GM12878 (cell line): ENCODE measurements around the gene CYP1B1. TPM values are rescaled to one million over a fixed set of nuclear protein-coding genes. Genes with fewer than 3 reads are reported as not detected.

ENCODE experiments used
- ATAC-seq: fragments of 200-7000 bp; cut with Tn5 transposase; 3 replicates; pipeline ENCODE4 v1.9.1; 2020; ENCODE audit warnings: mild to moderate bottlenecking, moderate library complexity
- BruUV-seq: library from RNA; stranded (reverse); fragments of 400-500 nt; replicated peaks from 2 replicates; lab custom pipeline; 2021; lab: Mats Ljungman, UMichigan
- CTCF ChIA-PET: fragments of 300-600 bp; sonication (Branson Sonifier 250); formaldehyde crosslinking; extraction: SDS; loops from one replicate; lab custom pipeline; 2021; ENCODE audit warnings: inconsistent platforms; lab: Yijun Ruan, JAX
- POLR2A ChIA-PET: fragments of 350-600 bp; formaldehyde crosslinking; extraction: SDS; loops from one replicate; lab custom pipeline; 2021; ENCODE audit warnings: inconsistent platforms; lab: Charles Lee
- RAD21 ChIA-PET: fragments of 300-600 bp; sonication (Branson Sonifier 250); formaldehyde crosslinking; loops from one replicate; lab custom pipeline; 2023; ENCODE audit warnings: antibody characterized with exemption; ENCODE audit not compliant: unreplicated experiment; lab: Charles Lee
- SMC1A ChIA-PET: fragments of 300-600 bp; sonication (Branson Sonifier 250); formaldehyde crosslinking; loops from one replicate; lab custom pipeline; 2023; ENCODE audit not compliant: unreplicated experiment, uncharacterized antibody; lab: Charles Lee
- DNase-seq: peaks from one replicate; pipeline ENCODE4 v3.0.0-alpha.2; 2011; ENCODE audit warnings: low read depth, low spot score
- FAIRE-seq: peaks from 3 replicates; lab custom pipeline; 2011; peaks lifted over from hg19 to GRCh38; lab: Jason Lieb, UNC
- H2AFZ ChIP-seq: 2 replicates; pipeline ENCODE4 v1.6.0; 2011; ENCODE audit warnings: low read depth, low read length, control low read depth; ENCODE audit not compliant: control insufficient read depth
- H3K27ac ChIP-seq: 2 replicates; pipeline ENCODE4 v1.5.1; 2011; ENCODE audit warnings: control low read depth; ENCODE audit not compliant: control insufficient read depth, insufficient read depth
- H3K27me3 ChIP-seq, 2 experiments: replicated peaks in 1 of 2; 2 replicates each; pipeline versions ENCODE4 v1.6.0 to v1.6.1; 2011; ENCODE audit warnings: low read length in 1 of 2; ENCODE audit not compliant: control insufficient read depth in 2 of 2, insufficient read depth in 2 of 2
- H3K36me3 ChIP-seq, 2 experiments: 2 replicates each; pipeline ENCODE4 v1.5.1; 2011; ENCODE audit warnings: low read length in 1 of 2; ENCODE audit not compliant: control insufficient read depth in 2 of 2, insufficient read depth in 2 of 2
- H3K4me1 ChIP-seq: 2 replicates; pipeline ENCODE4 v1.6.1; 2011; ENCODE audit warnings: mild to moderate bottlenecking, low read length, moderate library complexity, mixed read lengths; ENCODE audit not compliant: control insufficient read depth, insufficient read depth
- H3K4me2 ChIP-seq: 2 replicates; pipeline ENCODE4 v1.6.0; 2011; ENCODE audit warnings: control low read depth; ENCODE audit not compliant: control insufficient read depth, insufficient read depth
- H3K4me3 ChIP-seq: fragments of 200-600 bp; sonication (generic); 2 replicates; pipeline ENCODE4 v1.5.1; 2016
- H3K79me2 ChIP-seq: 2 replicates; pipeline ENCODE4 v1.6.0; 2011; ENCODE audit warnings: low read length; ENCODE audit not compliant: control insufficient read depth, insufficient read depth
- H3K9ac ChIP-seq: 2 replicates; pipeline ENCODE4 v1.8.0; 2011; ENCODE audit warnings: low read length, control low read depth, mixed read lengths; ENCODE audit not compliant: control insufficient read depth, insufficient read depth
- H3K9me3 ChIP-seq: replicated peaks from 3 replicates; pipeline ENCODE4 v1.5.1; 2011; ENCODE audit warnings: mild to moderate bottlenecking, low read length; ENCODE audit not compliant: control insufficient read depth, insufficient read depth
- H4K20me1 ChIP-seq: 2 replicates; pipeline ENCODE4 v1.6.0; 2011; ENCODE audit not compliant: control insufficient read depth, insufficient read depth
- BACH1 ChIP-seq: fragments of 450-650 bp; IDR thresholded peaks from 2 replicates; pipeline ENCODE4 v1.6.1; 2017; ENCODE audit warnings: mild to moderate bottlenecking, borderline replicate concordance
- BCL3 ChIP-seq: IDR thresholded peaks from 2 replicates; pipeline ENCODE4 v1.6.1; 2011; ENCODE audit warnings: borderline replicate concordance, low read depth, mild to moderate bottlenecking, moderate library complexity, low read length; ENCODE audit not compliant: insufficient read depth, poor library complexity, severe bottlenecking
- GABPA ChIP-seq: IDR thresholded peaks from 2 replicates; pipeline ENCODE4 v1.6.1; 2014; ENCODE audit warnings: antibody characterized with exemption, low read depth, mild to moderate bottlenecking, inconsistent platforms
- HCFC1 ChIP-seq: fragments of 150-350 bp; IDR thresholded peaks from 2 replicates; pipeline ENCODE4 v1.6.1; 2014; ENCODE audit warnings: low read length
- HDAC2 ChIP-seq: fragments of 200-600 bp; sonication (generic); IDR thresholded peaks from 2 replicates; pipeline ENCODE4 v1.6.1; 2017
- JUNB ChIP-seq: IDR thresholded peaks from 2 replicates; pipeline ENCODE4 v1.6.1; 2016; ENCODE audit warnings: antibody characterized with exemption, mild to moderate bottlenecking
- NRF1 ChIP-seq: conservative IDR thresholded peaks from 2 replicates; pipeline ENCODE4 v1.6.1; 2011; ENCODE audit warnings: mild to moderate bottlenecking, low read depth, low read length, improper control_type of control experiment
- PAX5 ChIP-seq: IDR thresholded peaks from 2 replicates; pipeline ENCODE4 v1.6.1; 2011; ENCODE audit warnings: low read depth, low read length, borderline replicate concordance
- RAD21 ChIP-seq: IDR thresholded peaks from 2 replicates; pipeline ENCODE4 v1.6.1; 2011; ENCODE audit warnings: mild to moderate bottlenecking, low read depth, low read length, moderate library complexity; ENCODE audit not compliant: insufficient read depth
- RAD51 ChIP-seq: fragments of 450-650 bp; IDR thresholded peaks from 2 replicates; pipeline ENCODE4 v1.6.1; 2016; ENCODE audit warnings: moderate library complexity, mild to moderate bottlenecking, inconsistent platforms
- SPI1 ChIP-seq: IDR thresholded peaks from 2 replicates; pipeline ENCODE4 v1.6.1; 2011; ENCODE audit warnings: low read depth, mild to moderate bottlenecking, low read length, moderate library complexity, borderline replicate concordance; ENCODE audit not compliant: insufficient read depth
- SRF ChIP-seq, 2 experiments: IDR thresholded peaks; 2 replicates each; pipeline ENCODE4 v1.6.1; 2011; ENCODE audit warnings: low read depth in 2 of 2, low read length in 2 of 2, mild to moderate bottlenecking in 1 of 2, moderate library complexity in 1 of 2
- WGBS: methylation state at CpG from one replicate; pipeline ENCODE4 v1.1.6; 2016; ENCODE audit warnings: low lambda C conversion rate; ENCODE audit not compliant: insufficient replicate concordance, insufficient coverage; ENCODE audit errors: missing lambda C conversion rate; 5-methylcytosine and 5-hydroxymethylcytosine counted together
- in situ Hi-C: fragments of 300-500 bp; cut with MboI; formaldehyde crosslinking; loops from 9 replicates; pipeline ENCODE4 v1.14.3; 2018; ENCODE audit warnings: mixed read lengths
- intact Hi-C: fragments of 100-400 bp; cut with micrococcal nuclease; formaldehyde crosslinking; loops from one replicate; pipeline ENCODE4 v1.14.2; 2022; ENCODE audit not compliant: unreplicated experiment
- polyA plus RNA-seq, 11 experiments: library from polyadenylated mRNA; depleted of rRNA in 4 of 11; unstranded in 6 of 11; stranded (reverse) in 5 of 11; fragments of >200 nt; fragmentation: Nextera tagmentation in 4 of 11; fragmentation: Illumina TruSeq in 1 of 11; extraction: Ambion mirVana in 4 of 11; extraction: Trizol in 1 of 11; gene quantifications; 1 replicate in 1 of 11; 2 replicates in 10 of 11; pipeline versions ENCODE4 v1.2.1 to v1.2.3, GENCODE V29; 2011 to 2016; ENCODE audit warnings: inconsistent platforms in 2 of 11, missing spikeins in 2 of 11, low read depth in 1 of 11
- total RNA-seq, 4 experiments: library from RNA; depleted of rRNA in 3 of 4; stranded (reverse); fragments of >200 nt in 3 of 4; fragmentation: Illumina TruSeq in 1 of 4; extraction: Trizol in 1 of 4; gene quantifications; 2 replicates each; pipeline versions ENCODE4 v1.2.1 to v1.2.3, GENCODE V29; 2013 to 2021
- TF ChIP-seq, protein P1 (sequence below): IDR thresholded peaks from 2 replicates; pipeline ENCODE4 v1.6.1; 2012; ENCODE audit warnings: improper control_type of control experiment, low read depth, low read length; ENCODE audit not compliant: insufficient replicate concordance
- TF ChIP-seq, protein P2 (sequence below): fragments of 450-650 bp; IDR thresholded peaks from 2 replicates; pipeline ENCODE4 v1.6.1; 2017; ENCODE audit warnings: borderline replicate concordance

Gene CYP1B1
- total and polyA plus RNA-seq, 10 of the 15 experiments (the other 5 are each of a cell fraction or from before 2014, with no cell fraction given): 0.35 to 29.7 (median 3.4) TPM

DNA sequence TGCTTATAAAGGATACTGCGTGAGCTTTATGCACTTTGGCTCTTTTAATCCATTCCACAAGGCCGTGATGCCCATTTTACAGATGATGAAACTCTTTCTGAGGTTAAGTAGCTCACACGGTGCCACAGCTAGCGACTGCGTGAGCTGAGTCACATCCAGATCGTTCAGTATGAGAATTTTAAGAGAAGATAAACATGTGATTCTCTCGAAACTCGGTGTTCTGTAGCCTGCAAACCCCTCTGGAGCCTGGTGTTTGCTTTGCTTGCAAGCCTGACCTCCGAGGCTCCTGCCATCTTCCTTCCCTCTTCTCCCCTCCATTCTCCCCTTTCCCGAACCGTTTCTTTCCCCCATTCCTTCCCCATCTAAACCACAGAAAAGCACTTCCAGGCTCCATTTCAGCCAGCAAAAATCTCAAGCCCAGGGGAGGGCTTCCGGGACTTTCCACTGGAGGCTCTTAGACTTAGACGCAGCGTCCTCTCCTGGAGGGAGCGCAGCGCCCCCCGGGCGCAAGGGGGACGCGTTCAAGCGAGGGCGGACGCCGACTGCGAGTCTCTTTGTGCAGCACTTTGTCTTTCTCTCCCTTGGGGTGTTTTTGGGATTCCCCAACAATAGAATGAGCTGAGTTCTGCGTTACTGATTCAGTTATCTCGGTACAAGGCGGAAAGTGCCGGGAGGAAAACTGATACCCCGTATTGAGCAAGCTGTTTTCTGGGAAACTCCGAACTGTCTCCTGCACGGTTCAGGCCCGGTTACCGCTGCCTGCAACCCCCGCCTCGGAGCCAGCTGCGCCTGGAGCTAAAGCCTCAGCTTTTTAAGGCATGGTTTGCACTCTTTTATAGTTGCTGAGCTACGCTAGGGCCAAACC lies 38.0 kb downstream of the CYP1B1 start:
- Histone ChIP-seq H3K36me3 (no peaks in the 10 kb centered on the region), H3K9me3 (no peaks in the 10 kb centered on the region), H3K4me2 (peak overlapping the region; percentile 98), H3K4me3 (peak overlapping the region; percentile 65), H3K27me3 (no peaks in the 10 kb centered on the region), H2AFZ (peak overlapping the region; percentile 95), H3K4me1 (peaks cover 23% of the 10 kb centered on the region), H3K79me2 (no peaks in the 10 kb centered on the region), H3K9ac (peak overlapping the region; percentile 68), H3K27ac (peak overlapping the region; percentile 85), H4K20me1 (no peaks in the 10 kb centered on the region)
- peak; percentile 76 for DNase-seq
- intact Hi-C loops: loop anchor here (1.0 to 5.0 kb wide), 6 partner anchors 38 to 225 kb away; partner anchors contain the start of genes CYP1B1 and RMDN2
- RAD21 ChIA-PET: interaction anchor here (0.5 to 2.6 kb wide), 32 partner anchors 10 to 642 kb away, joined by 3 to 21 read pairs (median 4); partner anchors contain the start of genes CYP1B1 and RMDN2
- no TSS peak for BruUV-seq
- peak; percentile 75 for FAIRE-seq
- SMC1A ChIA-PET: interaction anchor here (0.5 to 3.7 kb wide), 31 partner anchors 8 to 385 kb away, joined by 3 to 18 read pairs (median 4); no protein-coding TSS in a partner anchor
- in situ Hi-C loops: no loop called here
- CTCF ChIA-PET: interaction anchor here (0.6 to 3.1 kb wide), 24 partner anchors 8 to 624 kb away, joined by 3 to 17 read pairs (median 4); partner anchors contain the start of gene CYP1B1
- POLR2A ChIA-PET: interaction anchor here (0.7 to 1.1 kb wide), 3 partner anchors 12 to 103 kb away, joined by 3 to 4 read pairs (median 3); no protein-coding TSS in a partner anchor
- WGBS: under 1% methylated on average over 38 of the region's 38 CpGs
- peak; percentile 89 for ATAC-seq
- TF ChIP-seq, protein P1, sequence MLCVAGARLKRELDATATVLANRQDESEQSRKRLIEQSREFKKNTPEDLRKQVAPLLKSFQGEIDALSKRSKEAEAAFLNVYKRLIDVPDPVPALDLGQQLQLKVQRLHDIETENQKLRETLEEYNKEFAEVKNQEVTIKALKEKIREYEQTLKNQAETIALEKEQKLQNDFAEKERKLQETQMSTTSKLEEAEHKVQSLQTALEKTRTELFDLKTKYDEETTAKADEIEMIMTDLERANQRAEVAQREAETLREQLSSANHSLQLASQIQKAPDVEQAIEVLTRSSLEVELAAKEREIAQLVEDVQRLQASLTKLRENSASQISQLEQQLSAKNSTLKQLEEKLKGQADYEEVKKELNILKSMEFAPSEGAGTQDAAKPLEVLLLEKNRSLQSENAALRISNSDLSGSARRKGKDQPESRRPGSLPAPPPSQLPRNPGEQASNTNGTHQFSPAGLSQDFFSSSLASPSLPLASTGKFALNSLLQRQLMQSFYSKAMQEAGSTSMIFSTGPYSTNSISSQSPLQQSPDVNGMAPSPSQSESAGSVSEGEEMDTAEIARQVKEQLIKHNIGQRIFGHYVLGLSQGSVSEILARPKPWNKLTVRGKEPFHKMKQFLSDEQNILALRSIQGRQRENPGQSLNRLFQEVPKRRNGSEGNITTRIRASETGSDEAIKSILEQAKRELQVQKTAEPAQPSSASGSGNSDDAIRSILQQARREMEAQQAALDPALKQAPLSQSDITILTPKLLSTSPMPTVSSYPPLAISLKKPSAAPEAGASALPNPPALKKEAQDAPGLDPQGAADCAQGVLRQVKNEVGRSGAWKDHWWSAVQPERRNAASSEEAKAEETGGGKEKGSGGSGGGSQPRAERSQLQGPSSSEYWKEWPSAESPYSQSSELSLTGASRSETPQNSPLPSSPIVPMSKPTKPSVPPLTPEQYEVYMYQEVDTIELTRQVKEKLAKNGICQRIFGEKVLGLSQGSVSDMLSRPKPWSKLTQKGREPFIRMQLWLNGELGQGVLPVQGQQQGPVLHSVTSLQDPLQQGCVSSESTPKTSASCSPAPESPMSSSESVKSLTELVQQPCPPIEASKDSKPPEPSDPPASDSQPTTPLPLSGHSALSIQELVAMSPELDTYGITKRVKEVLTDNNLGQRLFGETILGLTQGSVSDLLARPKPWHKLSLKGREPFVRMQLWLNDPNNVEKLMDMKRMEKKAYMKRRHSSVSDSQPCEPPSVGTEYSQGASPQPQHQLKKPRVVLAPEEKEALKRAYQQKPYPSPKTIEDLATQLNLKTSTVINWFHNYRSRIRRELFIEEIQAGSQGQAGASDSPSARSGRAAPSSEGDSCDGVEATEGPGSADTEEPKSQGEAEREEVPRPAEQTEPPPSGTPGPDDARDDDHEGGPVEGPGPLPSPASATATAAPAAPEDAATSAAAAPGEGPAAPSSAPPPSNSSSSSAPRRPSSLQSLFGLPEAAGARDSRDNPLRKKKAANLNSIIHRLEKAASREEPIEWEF: peak; percentile 24
- no peak for TF ChIP-seq HDAC2
- TF ChIP-seq SPI1: no peak
- TF ChIP-seq RAD51: peak; percentile 36; the same call in 1 of the 2 replicates
- no peak for TF ChIP-seq HCFC1
- peak; percentile 77 for TF ChIP-seq RAD21
- TF ChIP-seq NRF1: no peak
- TF ChIP-seq JUNB: peak; percentile 48
- no peak for TF ChIP-seq GABPA
- no peak for TF ChIP-seq BCL3
- TF ChIP-seq, protein P2, sequence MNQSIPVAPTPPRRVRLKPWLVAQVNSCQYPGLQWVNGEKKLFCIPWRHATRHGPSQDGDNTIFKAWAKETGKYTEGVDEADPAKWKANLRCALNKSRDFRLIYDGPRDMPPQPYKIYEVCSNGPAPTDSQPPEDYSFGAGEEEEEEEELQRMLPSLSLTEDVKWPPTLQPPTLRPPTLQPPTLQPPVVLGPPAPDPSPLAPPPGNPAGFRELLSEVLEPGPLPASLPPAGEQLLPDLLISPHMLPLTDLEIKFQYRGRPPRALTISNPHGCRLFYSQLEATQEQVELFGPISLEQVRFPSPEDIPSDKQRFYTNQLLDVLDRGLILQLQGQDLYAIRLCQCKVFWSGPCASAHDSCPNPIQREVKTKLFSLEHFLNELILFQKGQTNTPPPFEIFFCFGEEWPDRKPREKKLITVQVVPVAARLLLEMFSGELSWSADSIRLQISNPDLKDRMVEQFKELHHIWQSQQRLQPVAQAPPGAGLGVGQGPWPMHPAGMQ: no peak
- no peak for TF ChIP-seq BACH1
- peak; percentile 68; the same call in 1 of the 2 replicates for TF ChIP-seq PAX5
- 0 out of 4 replicates have a peak, but pooled peaks of 1 of the 2 experiments have one; percentile 33 for TF ChIP-seq SRF (IDR thresholded peaks at IDR 0.05; ENCODE audit: low read depth in 2 of 2, low read length in 2 of 2)
